ENCODE measurements around the gene SLC36A1. TPM values are rescaled to one million over a fixed set of nuclear protein-coding genes. Genes with fewer than 3 reads are reported as not detected.
"Not testable (repeated sequence)": the region's sequence is repeated elsewhere in the genome, so short reads cannot be mapped to it uniquely, and the experiment has no call there.

SLC36A1 gene
- total RNA-seq, 2 donors from 2014 or later: 7.7 to 37.7 TPM

DNA sequence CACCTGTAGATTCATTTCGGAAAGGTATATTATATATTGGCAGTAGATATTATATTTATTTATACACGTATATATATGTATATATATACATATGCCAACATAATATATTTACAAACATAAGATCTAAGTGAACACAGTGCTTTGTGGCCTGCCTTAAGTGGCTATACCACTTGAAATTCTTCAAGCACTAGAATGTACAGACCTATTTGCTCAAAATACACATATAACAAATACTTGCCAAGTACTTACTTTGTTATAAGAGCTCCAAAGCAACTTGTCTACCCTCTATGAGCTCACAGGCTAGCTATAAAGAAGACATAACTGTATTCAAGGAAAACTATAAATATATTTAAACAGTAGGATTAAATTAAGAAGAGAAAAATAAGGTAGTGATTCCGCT is 33.6 kb upstream of the SLC36A1 start:
- TF ChIP-seq, protein P1, sequence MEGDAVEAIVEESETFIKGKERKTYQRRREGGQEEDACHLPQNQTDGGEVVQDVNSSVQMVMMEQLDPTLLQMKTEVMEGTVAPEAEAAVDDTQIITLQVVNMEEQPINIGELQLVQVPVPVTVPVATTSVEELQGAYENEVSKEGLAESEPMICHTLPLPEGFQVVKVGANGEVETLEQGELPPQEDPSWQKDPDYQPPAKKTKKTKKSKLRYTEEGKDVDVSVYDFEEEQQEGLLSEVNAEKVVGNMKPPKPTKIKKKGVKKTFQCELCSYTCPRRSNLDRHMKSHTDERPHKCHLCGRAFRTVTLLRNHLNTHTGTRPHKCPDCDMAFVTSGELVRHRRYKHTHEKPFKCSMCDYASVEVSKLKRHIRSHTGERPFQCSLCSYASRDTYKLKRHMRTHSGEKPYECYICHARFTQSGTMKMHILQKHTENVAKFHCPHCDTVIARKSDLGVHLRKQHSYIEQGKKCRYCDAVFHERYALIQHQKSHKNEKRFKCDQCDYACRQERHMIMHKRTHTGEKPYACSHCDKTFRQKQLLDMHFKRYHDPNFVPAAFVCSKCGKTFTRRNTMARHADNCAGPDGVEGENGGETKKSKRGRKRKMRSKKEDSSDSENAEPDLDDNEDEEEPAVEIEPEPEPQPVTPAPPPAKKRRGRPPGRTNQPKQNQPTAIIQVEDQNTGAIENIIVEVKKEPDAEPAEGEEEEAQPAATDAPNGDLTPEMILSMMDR (IDR thresholded peaks at IDR 0.05): no peak
- no peak for TF ChIP-seq POLR2AphosphoS5 (IDR thresholded peaks at IDR 0.05)
- no peak for TF ChIP-seq POLR2A (IDR thresholded peaks at IDR 0.05)
- no peaks in the 10 kb centered on the region for H3K27me3 ChIP-seq (replicated peaks; ENCODE audit: insufficient read depth)
- H3K4me1 ChIP-seq (replicated peaks): no peaks in the 10 kb centered on the region
- DNase-seq (ENCODE audit: low spot score): no peak
- no peak overlapping the region for H3K4me3 ChIP-seq
- 42% methylated on average over 3 of the region's 3 CpGs for WGBS
- H3K36me3 ChIP-seq: no peaks in the 10 kb centered on the region
- intact Hi-C loops (cut with DNase I): no loop called here
- H3K27ac ChIP-seq: no peak overlapping the region
- no peaks in the 10 kb centered on the region for H3K9me3 ChIP-seq

DNA sequence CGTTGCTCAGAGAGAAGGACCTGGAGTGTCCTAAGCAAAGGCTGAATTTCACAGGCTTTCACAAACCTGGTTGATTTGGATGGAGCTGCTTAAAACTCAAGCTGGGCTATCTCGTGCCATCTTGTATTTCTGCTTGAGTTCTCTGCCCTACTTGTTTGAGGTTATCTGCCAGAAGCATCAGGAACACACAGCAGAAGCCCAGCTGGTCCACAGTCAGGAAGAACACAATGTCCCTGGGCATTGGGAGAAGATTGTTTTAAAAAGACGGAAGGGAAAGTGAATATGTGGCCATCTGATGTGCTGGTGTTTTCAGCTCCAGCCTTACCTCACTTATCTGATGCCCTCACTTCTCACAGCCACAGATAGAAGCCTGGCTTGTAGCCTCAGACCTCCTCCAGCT is 32.9 kb upstream of the SLC36A1 start:
- 39% methylated on average over 3 of the region's 3 CpGs for WGBS
- intact Hi-C loops (cut with DNase I): no loop called here
- no peaks in the 10 kb centered on the region for H3K9me3 ChIP-seq
- no peak overlapping the region for H3K27ac ChIP-seq
- H3K4me1 ChIP-seq (replicated peaks): no peaks in the 10 kb centered on the region
- no peaks in the 10 kb centered on the region for H3K27me3 ChIP-seq (replicated peaks; ENCODE audit: insufficient read depth)
- no peaks in the 10 kb centered on the region for H3K36me3 ChIP-seq
- no peak for TF ChIP-seq POLR2A (IDR thresholded peaks at IDR 0.05)
- peak; percentile 38 for TF ChIP-seq POLR2AphosphoS5 (IDR thresholded peaks at IDR 0.05)
- DNase-seq (ENCODE audit: low spot score): peak; percentile 8
- no peak overlapping the region for H3K4me3 ChIP-seq

GRCh38 chr5:151417712-151418111 is 29.7 kb upstream of the SLC36A1 start:
- no peaks in the 10 kb centered on the region for H3K4me1 ChIP-seq (replicated peaks)
- no peak for TF ChIP-seq POLR2A (IDR thresholded peaks at IDR 0.05)
- TF ChIP-seq, protein P1 (IDR thresholded peaks at IDR 0.05): no peak
- no peak for TF ChIP-seq POLR2AphosphoS5 (IDR thresholded peaks at IDR 0.05)
- H3K27me3 ChIP-seq (replicated peaks; ENCODE audit: insufficient read depth): no peaks in the 10 kb centered on the region
- H3K36me3 ChIP-seq: no peaks in the 10 kb centered on the region
- H3K27ac ChIP-seq: no peak overlapping the region
- no peak for DNase-seq (ENCODE audit: low spot score)
- intact Hi-C loops (cut with DNase I): no loop called here
- H3K9me3 ChIP-seq: no peaks in the 10 kb centered on the region
- H3K4me3 ChIP-seq: no peak overlapping the region

GRCh38 chr5:151420127-151420526 is 27.3 kb upstream of the SLC36A1 start:
- Histone ChIP-seq H3K4me3 (no peak overlapping the region), H3K9me3 (no peaks in the 10 kb centered on the region), H3K27ac (no peak overlapping the region), H3K36me3 (no peaks in the 10 kb centered on the region), H3K4me1 (replicated peaks) (no peaks in the 10 kb centered on the region), H3K27me3 (replicated peaks; ENCODE audit: insufficient read depth) (no peaks in the 10 kb centered on the region)
- TF ChIP-seq POLR2A (IDR thresholded peaks at IDR 0.05): no peak
- no peak for DNase-seq (ENCODE audit: low spot score)
- intact Hi-C loops (cut with DNase I): no loop called here
- WGBS: 91% methylated on average over 6 of the region's 6 CpGs

DNA sequence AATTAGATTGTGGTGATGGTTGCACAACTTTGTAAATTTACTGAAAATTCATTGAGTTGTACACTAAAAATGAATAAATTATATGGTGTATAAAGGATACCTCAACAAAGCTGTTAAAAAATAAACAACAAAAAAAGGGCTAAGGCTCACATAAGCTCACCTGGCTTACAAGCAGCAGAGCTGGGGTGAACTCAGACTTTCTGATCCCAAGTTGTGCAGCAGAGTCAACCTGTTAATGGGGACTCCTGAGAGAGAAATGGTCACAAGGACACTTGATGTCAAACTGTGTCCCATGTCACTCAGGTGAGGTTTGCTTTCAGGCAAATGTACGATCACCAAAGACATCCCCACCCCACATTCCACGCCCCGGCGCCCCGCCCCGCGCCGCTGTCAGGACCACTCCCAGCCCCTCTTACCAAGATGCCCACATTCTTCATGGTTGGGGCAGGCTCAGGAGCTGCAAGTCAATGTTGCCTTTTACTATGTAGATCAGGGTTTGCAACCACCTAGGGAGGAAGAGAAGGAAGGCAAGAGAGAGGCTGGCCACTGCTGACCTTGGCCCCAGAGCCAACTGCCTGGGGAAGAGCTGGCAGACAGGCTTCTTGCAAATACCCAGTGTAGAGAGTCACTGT is 22.4 kb upstream of the SLC36A1 start:
- H3K4me3 ChIP-seq: no peak overlapping the region
- H3K27me3 ChIP-seq (replicated peaks; ENCODE audit: insufficient read depth): no peaks in the 10 kb centered on the region
- H3K36me3 ChIP-seq: no peaks in the 10 kb centered on the region
- H3K9me3 ChIP-seq: no peaks in the 10 kb centered on the region
- H3K27ac ChIP-seq: no peak overlapping the region
- 25% methylated on average over 8 of the region's 8 CpGs for WGBS
- TF ChIP-seq POLR2A (IDR thresholded peaks at IDR 0.05) (no peak), POLR2AphosphoS5 (IDR thresholded peaks at IDR 0.05) (no peak)
- TF ChIP-seq, protein P1 (IDR thresholded peaks at IDR 0.05): no peak
- no peak for DNase-seq (ENCODE audit: low spot score)
- H3K4me1 ChIP-seq (replicated peaks): no peaks in the 10 kb centered on the region
- intact Hi-C loops (cut with DNase I): no loop called here

- DNase-seq (ENCODE audit: low spot score); intact Hi-C loops (cut with DNase I): not testable (repeated sequence)
- WGBS: 54% methylated on average over 6 of the region's 6 CpGs
Observed at GRCh38 chr5:151426347-151426746, 21.1 kb upstream of the SLC36A1 start.

More at GRCh38 chr5:151426347-151426746, 21.1 kb upstream of the SLC36A1 start:
- not testable (repeated sequence) for H3K27ac ChIP-seq; H3K4me1 ChIP-seq (replicated peaks); H3K27me3 ChIP-seq (replicated peaks; ENCODE audit: insufficient read depth); H3K9me3 ChIP-seq; H3K4me3 ChIP-seq; H3K36me3 ChIP-seq
